SU-DHL-6 (cell line): ENCODE data around the gene PDCD4.

Source experiments
- H2AFZ ChIP-seq: fragments of 200-600 bp; sonication (generic); 2 replicates; pipeline ENCODE4 v1.6.1; 2014; ENCODE audit warnings: low read depth, mild to moderate bottlenecking, moderate library complexity, mixed read lengths, antibody characterized with exemption, low read length; ENCODE audit not compliant: severe bottlenecking
- H3F3A ChIP-seq: fragments of 200-600 bp; shearing (Covaris generic); 2 replicates; pipeline ENCODE4 v1.6.0; 2016; ENCODE audit warnings: antibody characterized with exemption, mild to moderate bottlenecking; ENCODE audit not compliant: insufficient read depth
- H3K27ac ChIP-seq: fragments of 200-600 bp; sonication (generic); 2 replicates; pipeline ENCODE4 v1.5.1; 2016; ENCODE audit warnings: low read depth, mild to moderate bottlenecking, low read length, moderate library complexity, mixed read lengths
- H3K27me3 ChIP-seq: fragments of 200-600 bp; sonication (generic), shearing (Covaris generic); 2 replicates; pipeline ENCODE4 v1.6.0; 2014; ENCODE audit warnings: mild to moderate bottlenecking, low read length
- H3K36me3 ChIP-seq: fragments of 200-600 bp; sonication (generic); 2 replicates; pipeline ENCODE4 v1.6.1; 2014; ENCODE audit warnings: mild to moderate bottlenecking, low read length, mixed read lengths
- H3K4me2 ChIP-seq: fragments of 300-600, 200-600 bp; shearing (Covaris generic), sonication (generic); 2 replicates; pipeline ENCODE4 v1.6.0; 2014; ENCODE audit warnings: low read length, low read depth, mild to moderate bottlenecking; ENCODE audit not compliant: poor library complexity, severe bottlenecking
- H3K4me3 ChIP-seq: fragments of 200-600 bp; sonication (generic); 2 replicates; pipeline ENCODE4 v1.5.1; 2014; ENCODE audit warnings: antibody characterized with exemption, low read length, mild to moderate bottlenecking, mixed read lengths; ENCODE audit not compliant: insufficient read depth, poor library complexity, severe bottlenecking
- H3K79me2 ChIP-seq: fragments of 200-600 bp; sonication (generic); 2 replicates; pipeline ENCODE4 v1.6.1; 2014; ENCODE audit warnings: mild to moderate bottlenecking, low read length, moderate library complexity; ENCODE audit not compliant: insufficient read depth
- H3K9ac ChIP-seq: fragments of 200-600 bp; sonication (generic); 2 replicates; pipeline ENCODE4 v1.7.0; 2014; ENCODE audit warnings: mild to moderate bottlenecking, low read length
- H3K9me2 ChIP-seq: fragments of 200-600 bp; sonication (generic); replicated peaks from 2 replicates; pipeline ENCODE4 v1.6.1; 2014; ENCODE audit warnings: low read length; ENCODE audit not compliant: insufficient read depth
- H3K9me3 ChIP-seq: fragments of 200-600 bp; sonication (generic); 2 replicates; pipeline ENCODE4 v1.6.1; 2014; ENCODE audit warnings: low read length, mixed read lengths; ENCODE audit not compliant: insufficient read depth
- H4K20me1 ChIP-seq: fragments of 200-600 bp; sonication (generic); 2 replicates; pipeline ENCODE4 v1.6.1; 2014; ENCODE audit warnings: low read depth, mild to moderate bottlenecking, antibody characterized with exemption, low read length, moderate library complexity, mixed read lengths
- EZH2phosphoT487 ChIP-seq: fragments of 200-600 bp; sonication (generic), shearing (Covaris generic); conservative IDR thresholded peaks from 2 replicates; pipeline ENCODE4 v1.6.1; 2018; ENCODE audit warnings: mild to moderate bottlenecking, antibody characterized with exemption, low read length, moderate library complexity, mixed read lengths
- TF ChIP-seq, protein P1 (sequence below): fragments of 200-600 bp; sonication (generic); IDR thresholded peaks from one replicate; pipeline ENCODE4 v1.5.1; 2017; ENCODE audit warnings: antibody characterized with exemption, mild to moderate bottlenecking, low read length, moderate library complexity; ENCODE audit not compliant: insufficient read depth, poor library complexity, severe bottlenecking

Gene PDCD4

DNA sequence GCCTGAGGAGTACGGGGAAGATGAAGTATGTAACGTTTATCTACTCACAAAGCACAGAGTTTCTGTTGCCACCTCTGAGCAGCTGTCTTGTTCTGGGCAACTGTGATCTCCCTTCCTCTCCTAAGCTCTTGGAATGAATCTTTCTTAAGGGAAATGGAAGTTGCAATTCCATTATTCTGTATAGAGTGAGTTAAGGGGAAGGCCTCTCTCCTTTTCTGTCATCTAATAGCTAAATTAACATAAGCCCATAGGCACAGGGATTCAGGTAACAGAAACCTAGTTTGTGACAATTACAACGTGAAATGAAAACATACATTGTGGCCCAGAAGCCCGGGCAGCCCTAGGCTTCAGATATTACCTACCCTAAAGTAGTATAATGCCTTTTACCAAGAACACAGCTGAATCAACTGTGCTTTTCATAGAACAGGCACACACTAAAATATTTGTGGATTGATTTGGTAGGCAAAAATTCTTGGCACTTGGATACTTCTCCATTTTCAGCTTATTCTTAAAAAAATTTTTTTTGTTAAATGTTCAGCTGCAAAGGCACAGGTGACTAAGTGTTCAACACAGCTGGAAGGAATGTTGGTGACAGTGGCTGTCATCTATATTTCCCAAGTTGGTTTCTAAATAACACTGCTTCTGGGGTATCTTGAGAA lies 3.8 kb upstream of the PDCD4 start:
- peak overlapping the region; percentile 0 for H3K4me3 ChIP-seq
- H2AFZ ChIP-seq: peak overlapping the region; percentile 8
- no peaks in the 10 kb centered on the region for H3K9me3 ChIP-seq
- no peaks in the 10 kb centered on the region for H4K20me1 ChIP-seq
- H3K79me2 ChIP-seq: peaks cover 5% of the 10 kb centered on the region
- peak overlapping the region; percentile 89 for H3K27ac ChIP-seq
- no peaks in the 10 kb centered on the region for H3K27me3 ChIP-seq
- H3K9ac ChIP-seq: peak overlapping the region; percentile 40
- peaks cover 72% of the 10 kb centered on the region for H3F3A ChIP-seq
- H3K9me2 ChIP-seq: no peaks in the 10 kb centered on the region
- no peaks in the 10 kb centered on the region for H3K36me3 ChIP-seq
- H3K4me2 ChIP-seq: peak overlapping the region; percentile 58
- TF ChIP-seq EZH2phosphoT487: no peak
- TF ChIP-seq, protein P1, sequence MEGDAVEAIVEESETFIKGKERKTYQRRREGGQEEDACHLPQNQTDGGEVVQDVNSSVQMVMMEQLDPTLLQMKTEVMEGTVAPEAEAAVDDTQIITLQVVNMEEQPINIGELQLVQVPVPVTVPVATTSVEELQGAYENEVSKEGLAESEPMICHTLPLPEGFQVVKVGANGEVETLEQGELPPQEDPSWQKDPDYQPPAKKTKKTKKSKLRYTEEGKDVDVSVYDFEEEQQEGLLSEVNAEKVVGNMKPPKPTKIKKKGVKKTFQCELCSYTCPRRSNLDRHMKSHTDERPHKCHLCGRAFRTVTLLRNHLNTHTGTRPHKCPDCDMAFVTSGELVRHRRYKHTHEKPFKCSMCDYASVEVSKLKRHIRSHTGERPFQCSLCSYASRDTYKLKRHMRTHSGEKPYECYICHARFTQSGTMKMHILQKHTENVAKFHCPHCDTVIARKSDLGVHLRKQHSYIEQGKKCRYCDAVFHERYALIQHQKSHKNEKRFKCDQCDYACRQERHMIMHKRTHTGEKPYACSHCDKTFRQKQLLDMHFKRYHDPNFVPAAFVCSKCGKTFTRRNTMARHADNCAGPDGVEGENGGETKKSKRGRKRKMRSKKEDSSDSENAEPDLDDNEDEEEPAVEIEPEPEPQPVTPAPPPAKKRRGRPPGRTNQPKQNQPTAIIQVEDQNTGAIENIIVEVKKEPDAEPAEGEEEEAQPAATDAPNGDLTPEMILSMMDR: no peak

- Histone ChIP-seq H3K27ac (peak overlapping the region; percentile 89), H3K4me2 (peak overlapping the region; percentile 58), H2AFZ (peak overlapping the region; percentile 7), H4K20me1 (no peaks in the 10 kb centered on the region), H3K9ac (peak overlapping the region; percentile 40), H3K4me3 (no peak overlapping the region), H3K36me3 (no peaks in the 10 kb centered on the region), H3F3A (peaks cover 71% of the 10 kb centered on the region), H3K9me3 (no peaks in the 10 kb centered on the region), H3K27me3 (no peaks in the 10 kb centered on the region), H3K79me2 (peaks cover 15% of the 10 kb centered on the region), H3K9me2 (no peaks in the 10 kb centered on the region)
- TF ChIP-seq, protein P1: no peak
- TF ChIP-seq EZH2phosphoT487: no peak
These were observed 2.7 kb upstream of the PDCD4 start for GRCh38 chr10:110868981-110869380.

GRCh38 chr10:110870823-110871297 lies 868 bp upstream of the PDCD4 start:
- Histone ChIP-seq H3K4me2 (peak overlapping the region; percentile 99), H3K4me3 (peak overlapping the region; percentile 78), H3K36me3 (peaks cover 4% of the 10 kb centered on the region; the same call in 1 of the 2 replicates), H3K79me2 (peaks cover 34% of the 10 kb centered on the region), H2AFZ (no peak overlapping the region), H3K9me3 (no peaks in the 10 kb centered on the region), H3F3A (peaks cover 54% of the 10 kb centered on the region), H4K20me1 (no peaks in the 10 kb centered on the region), H3K27me3 (no peaks in the 10 kb centered on the region), H3K27ac (peak overlapping the region; percentile 89), H3K9me2 (no peaks in the 10 kb centered on the region), H3K9ac (peak overlapping the region; percentile 76)
- TF ChIP-seq EZH2phosphoT487: no peak
- TF ChIP-seq, protein P1: no peak
